Embryonic facial prominence (tissue), 1 donor: ENCODE results near the gene MYL4.
A peak's percentile ranks its signal among the peaks of the same experiment; 100 is the strongest.
"Not testable (repeated sequence)": the region's sequence is repeated elsewhere in the genome, so short reads cannot be mapped to it uniquely, and the experiment has no call there.

Source experiments
- DNase-seq: peaks from one replicate; pipeline ENCODE4 v3.0.0-alpha.2; 2016; ENCODE audit errors: extremely low spot score

Gene MYL4

DNA sequence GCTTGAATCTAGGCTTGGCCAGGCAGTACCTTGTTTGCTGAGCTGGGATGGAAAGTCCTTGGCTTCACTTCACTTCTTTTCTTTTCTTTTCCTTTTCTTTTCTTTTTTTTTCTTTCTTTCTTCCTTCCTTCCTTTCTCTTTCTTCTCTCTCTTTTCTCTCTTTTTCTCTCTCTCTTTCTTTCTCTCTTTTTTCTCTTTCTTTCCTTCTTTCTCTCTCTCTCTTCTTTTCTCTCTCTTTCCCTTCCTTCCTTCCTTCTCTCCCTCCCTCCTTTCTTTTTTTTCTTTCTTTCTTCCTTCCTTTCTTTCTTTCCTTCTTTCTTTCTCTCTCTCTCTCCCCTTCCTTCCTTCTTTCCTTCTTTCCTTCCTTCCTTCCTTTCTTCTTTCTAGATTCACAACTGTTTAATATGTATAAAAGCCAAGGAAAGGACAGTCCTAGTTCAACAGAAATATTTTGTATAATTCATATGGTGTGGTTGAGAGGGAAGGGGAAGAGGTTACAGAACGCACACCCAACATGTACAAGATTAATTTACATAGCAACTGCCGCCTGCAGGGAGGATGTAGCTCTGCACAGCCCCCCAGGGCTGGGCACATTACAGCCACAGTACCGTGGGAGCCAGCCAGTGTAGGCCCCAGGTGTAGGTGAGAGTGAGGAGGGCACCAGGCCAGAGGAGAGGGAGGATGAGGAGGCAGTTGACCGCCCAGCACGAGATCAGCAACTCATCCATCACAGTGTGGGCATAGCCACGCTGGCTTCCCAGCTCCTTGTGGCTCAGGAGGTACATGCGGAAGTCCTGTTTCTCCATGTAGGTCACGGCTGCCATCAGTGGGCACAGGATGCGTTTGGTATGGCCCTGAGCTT lies 34.8 kb downstream of the MYL4 start:
- no peak for DNase-seq

DNA sequence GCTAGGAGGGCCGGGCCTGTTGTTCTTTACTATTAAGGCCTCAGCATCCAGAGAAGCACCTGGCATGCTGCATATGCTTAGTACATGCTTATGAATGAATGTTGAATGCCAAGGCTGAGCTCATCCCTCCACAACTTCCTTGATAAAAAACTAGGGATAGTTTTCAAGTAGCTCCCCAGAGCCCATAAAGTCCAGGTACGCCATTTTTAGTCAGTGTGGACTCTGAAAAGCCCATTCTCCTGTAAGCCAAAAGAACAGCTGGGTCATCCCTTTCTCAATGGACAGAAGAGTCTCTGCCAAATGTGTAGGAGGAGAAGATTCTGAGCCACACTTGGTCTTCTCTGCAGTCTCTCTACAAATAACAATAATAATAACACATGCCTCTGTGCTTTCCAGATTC lies 35.5 kb downstream of the MYL4 start:
- no peak for DNase-seq

DNA sequence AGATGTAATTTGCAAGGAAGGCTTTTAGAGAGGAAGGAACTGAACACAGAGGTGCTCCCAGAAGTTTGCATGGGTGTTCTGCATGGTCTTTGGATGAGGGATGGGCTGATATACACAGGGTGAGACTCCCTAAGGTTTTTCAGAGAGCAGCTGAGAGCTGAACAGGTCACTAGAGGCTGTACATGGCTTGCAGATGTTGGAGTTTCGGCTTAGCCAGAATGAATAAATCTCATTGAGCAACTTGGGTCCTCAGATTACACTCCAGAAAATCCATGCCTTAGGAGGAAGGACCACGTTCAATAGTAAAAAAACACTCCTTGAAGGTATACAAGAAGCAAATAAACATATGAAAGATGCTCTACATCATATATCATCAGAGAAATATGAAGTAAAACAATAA lies 37.0 kb downstream of the MYL4 start:
- no peak for DNase-seq

DNA sequence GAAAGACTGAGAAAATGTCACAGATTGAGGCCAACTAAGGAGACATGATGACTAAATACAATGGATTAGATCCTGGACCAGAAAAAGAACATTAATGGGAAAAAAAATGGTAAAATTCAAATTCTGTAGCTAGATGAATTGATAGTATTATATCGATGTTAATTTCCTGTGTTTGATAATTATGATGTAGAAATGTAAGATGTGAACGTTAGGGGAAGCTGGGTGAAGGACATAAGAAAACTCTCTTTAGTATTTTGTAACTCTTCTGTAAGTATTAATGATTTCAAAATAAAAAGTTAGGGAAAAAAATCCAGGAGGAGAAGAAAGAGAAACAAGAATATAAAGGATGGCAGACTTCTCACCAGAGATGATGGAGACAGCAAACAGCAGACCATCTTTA lies 41.7 kb downstream of the MYL4 start:
- DNase-seq, result no peak

DNA sequence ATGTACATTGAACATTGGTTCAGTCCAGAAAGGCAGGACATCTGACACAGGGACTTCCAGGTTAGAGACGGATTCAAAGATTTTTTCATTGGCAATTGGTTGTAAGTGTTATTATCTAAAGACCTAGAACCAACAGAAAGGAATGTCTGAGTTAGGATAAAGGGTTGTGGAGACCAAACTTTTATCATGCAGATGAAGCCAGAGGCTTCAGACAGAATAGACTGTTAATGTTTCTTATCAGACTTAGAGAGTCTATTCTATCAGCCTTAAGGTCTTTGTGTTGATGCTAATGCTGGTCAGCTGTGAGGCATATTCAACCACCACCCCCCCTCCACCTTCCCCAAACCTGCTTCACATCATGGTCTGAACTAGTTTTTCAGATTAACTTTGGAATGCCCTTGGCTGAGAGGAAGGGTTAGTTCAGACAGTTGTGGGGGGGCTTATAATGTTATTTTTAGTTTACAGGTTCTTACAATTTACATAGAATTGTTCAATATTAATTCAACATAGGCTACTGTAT lies 42.3 kb downstream of the MYL4 start:
- DNase-seq, result no peak

DNA sequence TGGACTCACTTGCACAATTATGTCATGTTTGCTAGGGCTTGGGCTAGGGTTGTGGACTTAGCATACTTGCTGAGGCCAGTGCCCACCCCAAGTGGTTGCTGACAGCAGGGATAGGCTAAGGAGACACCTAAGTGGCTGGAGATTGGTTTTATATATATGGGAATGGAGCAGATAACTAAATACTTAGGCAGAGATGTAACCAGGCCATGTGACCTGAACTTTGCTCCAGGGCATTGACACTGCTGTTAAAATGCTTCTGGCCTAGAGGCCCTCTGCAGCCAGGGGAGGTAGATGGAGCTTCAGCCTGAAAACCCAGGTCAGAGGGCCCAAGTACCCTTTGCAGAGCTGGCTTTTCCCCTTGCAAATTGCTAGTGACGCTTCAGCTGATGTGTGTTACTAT lies 43.1 kb downstream of the MYL4 start:
- no peak for DNase-seq

DNA sequence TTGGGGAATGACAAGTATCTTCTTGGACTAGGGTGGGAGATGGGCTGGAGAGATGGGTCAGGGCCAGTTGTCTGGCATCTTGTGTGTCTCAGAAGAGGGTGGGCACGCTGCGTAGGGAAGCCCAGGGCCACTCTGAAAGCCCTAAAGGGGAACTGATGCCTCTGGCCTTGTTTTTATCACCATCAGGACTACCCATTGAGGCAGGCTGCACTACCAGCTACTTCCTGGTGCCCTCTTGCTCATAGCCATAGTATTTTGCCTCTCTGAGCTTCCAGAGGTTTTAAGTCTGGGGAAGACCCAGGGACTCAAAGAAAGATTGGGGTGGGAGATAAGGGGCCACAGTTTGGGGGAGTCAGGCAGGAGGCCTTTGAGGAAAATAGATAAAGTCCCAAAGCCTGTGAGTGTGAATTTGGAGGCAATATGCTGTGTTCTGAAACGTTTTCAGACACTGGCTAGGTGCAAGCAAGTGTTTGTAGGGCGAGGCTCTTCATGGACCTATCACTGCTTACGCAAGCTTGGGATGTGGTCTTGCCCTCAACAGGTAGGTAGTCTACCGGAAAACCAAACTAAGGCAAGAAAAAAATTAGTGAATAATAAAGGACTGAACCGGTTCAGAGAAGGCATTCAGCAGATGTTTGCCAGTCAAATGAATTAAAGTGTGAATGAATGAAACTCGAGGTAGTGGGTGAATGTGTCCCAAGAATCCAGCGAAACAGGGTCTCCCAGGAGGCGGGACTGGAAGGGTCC lies 43.8 kb downstream of the MYL4 start:
- no peak for DNase-seq

DNA sequence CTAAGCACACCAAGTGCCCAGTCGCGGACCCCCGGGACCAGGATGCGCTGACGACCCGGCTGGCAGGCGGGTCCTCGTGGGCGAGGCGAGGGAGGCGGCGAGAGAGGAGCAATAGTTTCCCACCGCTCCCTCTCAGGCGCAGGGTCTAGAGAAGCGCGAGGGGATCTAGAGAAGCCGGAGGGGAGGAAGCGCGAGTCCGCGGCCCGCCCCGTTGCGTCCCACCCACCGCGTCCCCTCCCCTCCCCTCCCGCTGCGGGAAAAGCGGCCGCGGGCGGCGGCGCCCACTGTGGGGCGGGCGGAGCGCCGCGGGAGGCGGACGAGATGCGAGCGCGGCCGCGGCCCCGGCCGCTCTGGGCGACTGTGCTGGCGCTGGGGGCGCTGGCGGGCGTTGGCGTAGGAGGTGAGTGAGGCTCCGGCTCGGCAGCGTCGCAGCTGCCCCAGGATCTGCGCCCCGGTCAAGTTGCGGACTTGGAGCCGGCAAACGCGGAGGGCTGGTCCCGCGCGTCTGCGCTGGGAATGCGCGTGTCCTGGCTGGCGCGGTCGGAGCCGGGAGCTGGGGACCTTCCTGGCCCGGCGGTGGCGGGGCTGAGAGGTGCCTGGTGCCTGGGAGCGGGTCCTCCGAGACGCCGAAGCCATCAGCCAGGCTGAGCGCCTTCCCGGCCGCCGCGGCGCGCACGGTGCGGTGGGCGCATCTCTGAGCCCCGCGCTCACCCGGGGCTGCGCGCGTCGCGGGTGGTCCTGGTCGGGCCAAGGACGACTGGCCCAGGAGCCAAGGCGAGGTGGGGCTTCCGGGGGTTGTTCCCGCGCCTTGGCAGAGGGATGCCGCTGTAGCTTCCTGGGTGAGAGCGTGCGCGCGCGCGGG lies 44.6 kb downstream of the MYL4 start, which contains the start of gene ITGB3:
TSS of gene ITGB3 (plus strand) at position 287 of the 862 bp plus-strand sequence. CDS start at position 322, 35 bp downstream.
- peak; percentile 31 for DNase-seq

DNA sequence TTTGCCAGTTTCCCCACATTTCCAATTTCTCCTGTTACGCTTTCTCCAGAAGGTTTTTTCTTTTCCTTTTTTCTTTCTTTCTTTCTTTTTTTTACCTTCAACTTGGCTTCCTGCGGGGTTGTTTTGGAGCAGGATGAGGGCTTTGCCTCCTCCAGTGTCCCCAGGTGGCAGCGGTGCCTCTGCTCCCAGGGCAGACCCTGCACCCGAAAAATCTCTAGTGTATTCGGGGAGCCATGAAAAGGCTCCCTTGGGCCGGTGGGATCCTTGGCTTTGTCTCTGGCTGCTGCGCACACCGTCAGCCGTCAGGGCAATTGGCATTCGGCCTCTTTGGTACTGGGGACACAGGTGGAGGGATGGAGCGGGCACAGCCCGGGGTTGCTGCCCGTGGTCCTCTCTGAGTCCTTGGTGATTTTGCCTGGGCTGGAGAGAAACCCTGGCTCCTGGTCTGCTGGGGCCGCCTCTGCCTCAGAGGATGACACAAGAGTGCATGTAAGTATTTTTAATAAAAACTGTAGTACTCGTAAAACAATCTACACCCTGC lies 45.3 kb downstream of the MYL4 start:
- no peak for DNase-seq

DNA sequence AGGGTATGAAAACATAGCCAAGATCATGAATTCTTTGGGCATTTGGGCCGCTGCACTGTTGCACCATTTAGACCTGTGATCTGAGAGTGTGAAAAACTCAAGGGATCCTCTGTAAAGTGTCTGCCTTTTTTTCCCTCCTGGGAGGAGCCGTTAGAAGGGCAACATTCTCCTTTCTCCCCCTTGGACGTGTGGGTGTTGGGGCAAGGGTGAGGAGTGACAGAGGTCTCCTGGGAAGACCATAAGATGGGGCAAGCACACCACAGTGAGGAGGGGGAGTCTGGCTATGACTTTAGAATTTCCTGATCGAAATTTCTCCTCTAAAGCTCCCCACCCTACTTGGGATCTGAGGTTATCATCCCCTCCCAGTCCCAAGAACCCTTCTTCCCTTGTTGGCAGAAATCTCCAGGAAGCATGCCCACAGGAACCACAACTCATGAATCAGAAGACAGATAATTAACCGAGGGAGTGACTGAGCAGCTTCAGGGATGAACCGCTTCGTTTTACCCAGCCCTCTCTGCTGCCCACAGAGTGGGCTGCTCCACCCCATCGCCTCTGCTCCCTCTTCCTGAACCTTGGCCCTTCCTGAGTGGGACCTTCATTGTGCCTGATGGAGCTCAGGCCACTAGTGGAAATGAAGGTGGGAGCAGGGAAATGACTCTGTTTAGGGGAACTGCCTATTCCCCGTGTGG lies 48.6 kb downstream of the MYL4 start:
- DNase-seq, result no peak

DNA sequence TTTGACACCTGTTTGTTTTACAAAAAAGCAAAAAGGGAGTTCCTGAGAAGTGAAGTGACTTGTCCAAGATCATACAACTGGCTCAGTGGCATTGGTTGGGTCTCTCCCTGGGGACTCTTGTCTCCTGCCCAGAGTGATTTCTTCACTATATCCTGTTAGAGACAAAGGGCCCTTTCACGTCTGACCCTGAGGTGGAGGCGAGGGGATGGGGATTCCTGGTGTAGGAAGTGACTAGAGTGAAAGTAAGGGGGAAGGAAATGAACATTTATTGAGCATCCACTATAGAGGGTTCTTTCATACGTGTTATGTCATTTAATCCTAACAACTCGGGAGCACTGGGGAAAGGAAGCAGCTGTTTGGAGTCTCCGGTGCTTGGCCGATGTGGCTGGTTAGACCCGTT lies 53.4 kb downstream of the MYL4 start:
- DNase-seq, result no peak

DNA sequence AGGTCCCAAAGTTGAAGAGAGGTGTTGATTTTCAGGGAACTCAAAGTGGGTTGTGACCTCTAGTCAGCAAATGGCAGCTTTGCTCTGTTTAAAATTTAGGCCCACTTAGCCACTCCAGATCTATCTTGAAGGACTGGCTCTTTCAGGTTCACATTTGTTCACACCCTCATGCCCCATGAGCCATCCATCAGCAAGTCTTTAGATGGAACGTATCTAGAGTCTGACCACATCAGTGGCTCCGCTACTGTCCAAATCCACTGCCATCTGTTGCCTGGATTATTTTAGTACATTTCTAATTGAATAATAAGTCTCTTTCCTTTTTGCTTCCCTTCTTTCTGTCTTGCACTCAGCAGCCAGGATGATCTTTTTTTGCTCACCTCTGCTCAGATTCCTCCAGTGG lies 55.0 kb downstream of the MYL4 start:
- no peak for DNase-seq

DNA sequence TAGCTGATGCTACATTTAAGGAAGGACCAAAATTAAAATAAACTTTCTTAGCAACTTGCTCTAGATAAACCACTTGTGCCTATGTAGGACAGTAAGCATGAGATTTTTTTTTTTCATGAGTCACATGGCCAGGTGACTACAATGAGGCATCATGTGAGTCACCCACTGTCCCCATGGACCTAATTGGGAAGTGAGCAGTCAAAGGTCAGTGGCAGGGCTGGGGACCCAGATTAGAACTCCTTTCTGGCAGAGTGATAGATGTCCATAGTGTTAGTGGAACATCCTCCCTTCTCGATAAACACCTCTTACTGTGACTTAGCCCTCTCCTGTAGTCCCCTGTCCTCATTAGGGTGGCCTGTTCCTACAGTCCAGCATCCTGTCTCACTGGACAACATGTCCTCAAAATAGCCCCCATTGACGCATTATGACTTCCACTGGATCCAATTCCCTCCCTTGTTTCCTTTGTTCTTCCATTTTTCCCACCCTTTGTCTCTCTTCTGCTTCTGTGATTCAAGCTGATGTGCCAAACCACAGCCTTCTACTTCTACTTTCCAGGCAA lies 56.9 kb downstream of the MYL4 start:
- no peak for DNase-seq

DNA sequence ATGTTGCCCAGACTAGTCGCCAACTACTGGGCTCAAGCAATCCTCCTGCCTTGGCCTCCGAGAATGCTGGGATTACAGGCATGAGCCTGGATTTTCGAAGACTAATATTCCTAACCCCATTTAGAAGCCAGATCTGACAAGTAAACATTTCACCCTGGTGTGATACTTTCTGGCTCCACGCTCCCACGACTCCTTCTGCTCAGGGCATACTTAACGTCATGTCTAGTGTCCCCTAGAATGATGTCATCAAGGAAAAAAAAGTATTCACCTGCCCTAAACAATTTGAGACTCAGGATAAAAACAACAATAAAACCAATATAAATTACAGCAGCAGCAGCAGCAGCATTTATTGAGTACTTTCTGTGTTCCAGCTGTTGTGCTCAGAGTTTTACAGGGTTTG lies 57.6 kb downstream of the MYL4 start:
- DNase-seq, result no peak

DNA sequence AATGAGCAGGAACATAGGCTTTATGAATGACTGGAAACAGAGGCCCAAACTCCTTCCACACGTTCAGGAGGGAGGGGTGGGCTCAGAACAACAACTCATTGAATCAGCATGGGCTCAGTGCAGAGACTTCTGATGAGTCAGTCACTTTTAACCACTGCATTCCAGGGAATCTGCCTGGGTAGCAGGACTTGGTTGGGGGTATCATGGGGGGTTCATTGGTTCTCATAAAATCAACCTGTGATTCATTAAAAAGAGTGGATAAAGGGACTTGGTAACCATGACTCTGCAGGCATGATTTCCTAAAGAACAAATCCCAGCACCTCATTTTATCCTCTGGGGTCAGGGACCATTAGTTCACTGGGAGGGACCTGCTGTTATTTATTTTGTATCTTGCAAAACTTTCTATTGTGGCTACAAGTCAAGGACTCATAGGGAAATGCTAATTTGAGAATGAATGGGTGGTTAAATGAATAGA lies 58.2 kb downstream of the MYL4 start:
- no peak for DNase-seq

DNA sequence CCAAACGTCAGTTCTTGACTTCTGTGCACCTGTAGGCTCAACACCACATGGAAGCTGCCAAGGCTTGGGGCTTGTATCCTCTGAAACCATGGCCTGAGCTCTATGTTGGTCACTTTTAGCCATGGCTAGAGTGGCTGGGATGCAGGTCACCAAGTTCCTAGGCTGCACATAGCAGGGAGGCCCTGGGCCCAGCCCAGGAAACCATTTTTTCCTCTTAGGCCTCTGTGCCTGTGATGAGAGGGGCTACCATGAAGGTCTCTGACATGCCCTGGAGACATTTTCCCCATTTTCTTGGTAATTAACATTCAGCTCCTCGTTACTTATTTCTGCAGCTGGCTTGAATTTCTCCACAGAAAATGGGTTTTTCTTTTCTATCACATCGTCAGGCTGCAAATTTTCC lies 59.8 kb downstream of the MYL4 start:
- not testable (repeated sequence) for DNase-seq

DNA sequence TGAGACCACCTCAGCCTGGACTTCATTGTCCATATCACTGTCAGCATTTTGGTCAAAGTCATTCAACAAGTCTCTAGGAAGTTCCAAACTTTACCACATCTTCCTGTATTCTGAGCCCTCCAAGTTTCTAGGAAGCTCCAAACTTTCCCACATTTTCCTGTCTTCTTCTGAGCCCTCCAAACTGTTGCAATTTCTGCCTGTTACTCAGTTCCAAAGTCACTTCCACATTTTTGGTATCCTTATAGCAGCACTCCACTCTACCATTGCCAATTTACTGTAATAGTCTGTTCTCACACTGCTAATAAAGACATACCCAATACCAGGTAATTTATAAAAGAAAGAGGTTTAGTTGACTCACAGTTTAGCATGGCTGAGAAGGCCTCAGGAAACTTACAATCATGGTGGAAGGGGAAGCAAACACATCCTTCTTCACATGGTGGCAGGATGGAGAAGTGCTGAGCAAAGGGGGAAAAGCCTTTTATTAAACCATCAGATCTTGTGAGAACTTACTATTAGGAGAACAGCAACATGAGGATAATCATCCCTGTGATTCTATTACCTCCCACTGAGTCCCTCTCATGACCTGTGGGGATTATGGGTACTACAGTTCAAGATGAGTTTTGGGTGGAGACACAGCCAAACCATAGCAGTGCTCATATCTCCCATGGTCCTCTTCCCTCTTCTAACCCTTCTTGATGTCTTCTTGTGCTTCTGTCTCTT lies 60.6 kb downstream of the MYL4 start:
- DNase-seq, result not testable (repeated sequence)

DNA sequence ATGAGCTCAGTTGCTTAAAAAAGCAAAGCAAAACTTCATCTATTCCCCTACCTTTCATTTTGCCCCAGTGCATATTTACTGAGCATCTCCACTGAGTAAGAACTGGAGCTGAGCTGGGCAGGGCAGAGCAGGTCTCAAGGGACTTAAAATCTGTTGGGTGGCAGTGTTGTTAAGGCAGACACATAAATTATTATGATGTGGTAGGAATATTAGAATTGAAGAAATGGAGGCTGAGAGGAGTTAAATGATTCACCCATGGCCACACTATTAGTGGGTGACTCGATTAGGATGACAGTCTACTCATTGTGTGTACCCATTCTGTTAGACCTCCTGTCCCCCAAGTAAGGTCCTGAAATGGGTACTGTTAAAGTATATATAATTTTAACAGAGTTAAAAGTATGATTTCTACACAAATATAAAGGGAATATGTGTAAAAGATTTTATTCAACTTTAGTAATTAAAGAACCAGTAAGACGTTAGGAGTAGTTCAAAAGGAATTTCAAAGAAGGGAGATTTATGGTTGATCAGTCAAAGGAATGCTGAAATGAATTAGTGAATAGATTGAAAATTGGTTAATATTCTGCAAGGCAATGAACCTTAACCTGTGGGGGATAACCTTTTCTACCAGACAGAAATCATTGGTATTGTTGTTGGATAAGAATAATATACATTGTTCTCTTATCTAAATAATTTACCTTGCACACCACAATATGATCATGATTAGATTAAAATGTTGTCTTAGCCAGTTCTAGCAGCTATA lies 62.0 kb downstream of the MYL4 start:
- no peak for DNase-seq

DNA sequence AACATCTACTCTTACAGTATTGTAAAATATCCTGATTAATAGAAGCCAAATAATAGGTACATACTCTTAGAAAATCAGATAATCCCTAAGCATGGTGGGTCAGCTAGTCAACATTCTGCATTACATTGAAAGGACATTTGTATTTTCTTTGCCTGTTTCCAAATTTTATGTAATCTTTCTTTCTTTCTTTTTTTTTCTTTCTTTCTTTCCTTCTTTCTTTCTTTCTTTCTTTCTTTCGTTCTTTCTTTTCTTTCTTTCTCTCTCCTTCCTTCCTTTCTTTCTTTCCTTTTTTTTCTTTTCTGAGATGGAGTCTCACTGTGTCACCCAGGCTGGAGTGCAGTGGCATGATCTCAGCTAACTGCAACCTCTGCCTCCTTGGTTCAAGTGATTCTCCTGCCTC lies 63.3 kb downstream of the MYL4 start:
- DNase-seq, result no peak
